ENCODE data around the gene FLT4. TPM values are rescaled to one million over a fixed set of nuclear protein-coding genes. Genes with fewer than 3 reads are reported as not detected.
"Not testable (repeated sequence)": the region's sequence is repeated elsewhere in the genome, so short reads cannot be mapped to it uniquely, and the experiment has no call there.

FLT4 gene
- total RNA-seq, 3 donors from 2014 or later (not counting 1 experiment from before 2014, with no cell fraction given) = 0.68 to 0.92 (median 0.78) TPM

- H3K4me1 Mint-ChIP-seq = no peaks in the 10 kb centered on the region
- Histone ChIP-seq H3K36me3 (ENCODE audit: control insufficient read depth, insufficient read depth, low read length) (no peaks in the 10 kb centered on the region), H3K4me1 (ENCODE audit: control insufficient read depth, insufficient read depth, low read length) (no peaks in the 10 kb centered on the region), H3K9me3 (ENCODE audit: control insufficient read depth, insufficient read depth, low read length) (no peaks in the 10 kb centered on the region), H3K4me3 (ENCODE audit: low read length) (no peak overlapping the region), H3K27ac (ENCODE audit: low read length) (no peak overlapping the region), H3K27me3 (ENCODE audit: control insufficient read depth, insufficient read depth, low read length) (no peaks in the 10 kb centered on the region)
- H3K9me3 Mint-ChIP-seq = no peaks in the 10 kb centered on the region
- H3K27me3 Mint-ChIP-seq (ENCODE audit: low read depth in 2 of 2) = peaks cover 48 to 49% of the 10 kb centered on the region in 2 donors
- ATAC-seq (no peak), DNase-seq (no peak)
- no peak for TF ChIP-seq CTCF (IDR thresholded peaks at IDR 0.05)
- no peaks in the 10 kb centered on the region for H3K36me3 Mint-ChIP-seq
- no peak overlapping the region for H3K4me3 Mint-ChIP-seq
- no peak overlapping the region for H3K27ac Mint-ChIP-seq
- intact Hi-C loops (cut with micrococcal nuclease) = no loop called here
- 42% methylated on average over 35 of the region's 54 CpGs for WGBS (ENCODE audit: insufficient coverage)
Measured at GRCh38 chr5:180658774-180659564, 9.6 kb upstream of the FLT4 start.

- H3K4me3 Mint-ChIP-seq; H3K27ac ChIP-seq (ENCODE audit: low read length): not testable (repeated sequence)
Measured at GRCh38 chr5:180655243-180655642, 5.8 kb upstream of the FLT4 start.

GRCh38 chr5:180652771-180653170 is 3.4 kb upstream of the FLT4 start:
- no peak overlapping the region for H3K27ac ChIP-seq (ENCODE audit: low read length)
- ATAC-seq (no peak), DNase-seq (no peak)
- H3K9me3 ChIP-seq (ENCODE audit: control insufficient read depth, insufficient read depth, low read length) = no peaks in the 10 kb centered on the region
- no peaks in the 10 kb centered on the region for H3K36me3 ChIP-seq (ENCODE audit: control insufficient read depth, insufficient read depth, low read length)
- peaks cover 9% of the 10 kb centered on the region for H3K27me3 ChIP-seq (ENCODE audit: control insufficient read depth, insufficient read depth, low read length)
- Mint-ChIP-seq H3K27me3 (ENCODE audit: low read depth in 2 of 2) (peaks cover 53 to 60% of the 10 kb centered on the region in 2 donors), H3K27ac (no peak overlapping the region), H3K36me3 (no peaks in the 10 kb centered on the region), H3K9me3 (no peaks in the 10 kb centered on the region), H3K4me3 (no peak overlapping the region), H3K4me1 (peaks cover 8% of the 10 kb centered on the region in 2 donors)
- WGBS (ENCODE audit: insufficient coverage) = 52% methylated on average over 5 of the region's 5 CpGs
- no peak overlapping the region for H3K4me3 ChIP-seq (ENCODE audit: low read length)
- intact Hi-C loops (cut with micrococcal nuclease) = no loop called here
- no peak for TF ChIP-seq CTCF (IDR thresholded peaks at IDR 0.05)
- H3K4me1 ChIP-seq (ENCODE audit: control insufficient read depth, insufficient read depth, low read length) = peaks cover 8% of the 10 kb centered on the region

More at GRCh38 chr5:180655243-180655642, 5.8 kb upstream of the FLT4 start:
- DNase-seq; H3K27ac Mint-ChIP-seq; H3K36me3 Mint-ChIP-seq; intact Hi-C loops (cut with micrococcal nuclease); H3K4me1 Mint-ChIP-seq; ATAC-seq; H3K9me3 ChIP-seq (ENCODE audit: control insufficient read depth, insufficient read depth, low read length); H3K4me3 ChIP-seq (ENCODE audit: low read length); H3K9me3 Mint-ChIP-seq; H3K27me3 ChIP-seq (ENCODE audit: control insufficient read depth, insufficient read depth, low read length); H3K36me3 ChIP-seq (ENCODE audit: control insufficient read depth, insufficient read depth, low read length); H3K4me1 ChIP-seq (ENCODE audit: control insufficient read depth, insufficient read depth, low read length): not testable (repeated sequence)
- WGBS (ENCODE audit: insufficient coverage) = 91% methylated on average over 15 of the region's 16 CpGs
- peaks cover 51 to 58% of the 10 kb centered on the region in 2 donors for H3K27me3 Mint-ChIP-seq (ENCODE audit: low read depth in 2 of 2)

- no peak for TF ChIP-seq CTCF (IDR thresholded peaks at IDR 0.05)
- H3K36me3 Mint-ChIP-seq = no peaks in the 10 kb centered on the region
Measured at GRCh38 chr5:180652346-180652745, 2.9 kb upstream of the FLT4 start.

More at GRCh38 chr5:180652346-180652745, 2.9 kb upstream of the FLT4 start:
- Mint-ChIP-seq H3K9me3 (no peaks in the 10 kb centered on the region), H3K27ac (no peak overlapping the region), H3K4me1 (peaks cover 8% of the 10 kb centered on the region in 2 donors), H3K4me3 (no peak overlapping the region), H3K27me3 (ENCODE audit: low read depth in 2 of 2) (peaks cover 55 to 63% of the 10 kb centered on the region in 2 donors)
- Histone ChIP-seq H3K4me3 (ENCODE audit: low read length) (no peak overlapping the region), H3K9me3 (ENCODE audit: control insufficient read depth, insufficient read depth, low read length) (no peaks in the 10 kb centered on the region), H3K27me3 (ENCODE audit: control insufficient read depth, insufficient read depth, low read length) (peaks cover 9% of the 10 kb centered on the region), H3K27ac (ENCODE audit: low read length) (no peak overlapping the region), H3K4me1 (ENCODE audit: control insufficient read depth, insufficient read depth, low read length) (peaks cover 8% of the 10 kb centered on the region), H3K36me3 (ENCODE audit: control insufficient read depth, insufficient read depth, low read length) (no peaks in the 10 kb centered on the region)
- no peak for DNase-seq
- 96% methylated on average over 10 of the region's 11 CpGs for WGBS (ENCODE audit: insufficient coverage)
- intact Hi-C loops (cut with micrococcal nuclease) = no loop called here
- ATAC-seq = no peak
